GM11168 (cell line): ENCODE measurements around the gene AKAP13.

Experiments
- in situ Hi-C: fragments of 300-500 bp; cut with MboI; formaldehyde crosslinking; loops from one replicate; pipeline ENCODE4 v1.12.0; 2022; ENCODE audit warnings: low sequenced_read_pairs; ENCODE audit not compliant: unreplicated experiment

Gene AKAP13

DNA sequence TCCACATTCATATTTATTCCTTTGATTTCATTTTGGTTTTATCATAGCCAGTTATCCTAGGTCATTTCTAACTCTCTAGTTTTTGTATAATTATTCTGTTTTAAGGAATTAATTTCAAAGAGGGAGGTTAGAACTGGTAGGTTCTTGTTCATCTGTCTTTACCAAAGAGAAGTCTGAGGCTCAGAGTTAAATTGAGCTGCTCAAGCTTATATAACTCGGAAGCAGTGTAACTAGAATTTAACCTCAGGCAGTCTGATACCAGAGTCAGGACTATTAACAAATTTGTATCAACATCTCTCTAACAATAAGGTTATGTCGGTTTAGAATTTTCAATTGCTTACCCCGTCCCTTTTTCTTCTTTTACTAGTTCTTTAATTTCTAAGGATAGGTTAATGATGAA lies 84.1 kb downstream of the AKAP13 start:
- in situ Hi-C loops = no loop called here

DNA sequence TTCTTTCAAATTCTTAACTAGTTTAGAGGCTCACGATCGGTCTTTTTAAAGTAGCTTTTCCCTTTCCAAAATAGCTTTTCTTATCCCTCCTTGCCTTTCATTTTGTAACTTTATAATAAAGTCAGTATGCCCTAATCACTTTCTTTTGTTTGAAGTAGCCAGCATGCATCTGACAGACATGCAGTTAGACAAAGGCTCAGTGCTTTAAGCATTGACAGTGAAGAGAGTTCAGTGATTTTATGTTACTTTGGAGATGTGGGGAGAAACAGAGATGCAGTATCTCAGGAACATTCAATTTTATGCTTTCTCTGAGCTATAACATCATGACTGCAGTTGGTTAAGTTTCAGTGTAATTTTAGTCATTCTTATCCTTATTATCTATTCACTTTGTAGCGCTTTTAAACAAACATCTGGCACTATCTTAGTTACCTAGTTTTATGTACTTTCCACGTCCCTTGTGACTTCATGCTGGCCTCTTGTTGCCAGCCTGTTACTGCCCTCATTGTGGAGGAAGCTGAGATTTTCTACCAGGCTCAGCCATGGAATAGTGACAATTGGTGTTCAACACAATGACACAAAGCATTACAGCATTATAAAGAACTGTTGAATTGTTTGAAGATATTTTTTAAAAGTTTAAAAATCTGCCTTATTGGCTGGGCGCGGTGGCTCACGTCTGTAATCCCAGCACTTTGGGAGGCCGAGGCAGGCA lies 90.3 kb downstream of the AKAP13 start:
- in situ Hi-C loops = no loop called here

DNA sequence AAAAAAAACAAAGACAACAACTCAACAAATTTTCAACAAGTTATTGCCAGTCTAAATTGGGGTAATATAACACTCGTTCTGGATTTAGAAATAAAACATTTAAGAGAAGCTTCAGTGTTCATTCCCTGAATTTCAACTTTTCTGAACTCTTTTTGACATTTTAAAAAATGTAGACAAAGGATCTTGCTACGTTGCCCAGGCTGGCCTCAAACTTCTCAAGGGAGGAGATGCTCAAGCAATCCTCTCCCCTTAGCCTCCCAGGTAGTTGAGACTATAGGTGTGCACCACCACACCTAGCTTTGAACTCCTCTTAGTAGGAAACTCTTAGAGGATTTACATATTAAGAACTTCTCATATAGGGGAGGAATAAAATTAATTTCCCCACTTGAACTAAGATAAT lies 91.9 kb downstream of the AKAP13 start:
- in situ Hi-C loops = no loop called here

DNA sequence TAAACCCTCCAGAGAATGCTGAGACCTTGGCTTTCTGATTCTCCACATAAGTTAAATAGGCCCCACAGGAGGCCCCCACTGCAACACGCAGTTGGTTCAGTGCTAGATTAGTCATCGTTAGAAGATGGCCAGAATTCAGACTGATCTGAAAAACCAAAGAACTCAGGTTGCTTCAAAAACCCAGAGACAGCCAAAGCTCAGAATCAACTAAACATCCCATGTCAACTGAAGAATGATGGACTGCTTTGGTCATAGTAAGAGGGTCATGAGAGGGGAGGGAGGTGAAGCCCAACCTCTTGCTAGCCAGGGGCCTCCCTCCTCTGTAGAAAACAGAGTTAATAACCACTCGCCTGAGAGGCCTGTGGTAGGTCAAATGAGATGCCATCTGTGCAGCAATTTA lies 93.1 kb downstream of the AKAP13 start:
- in situ Hi-C loops = no loop called here

DNA sequence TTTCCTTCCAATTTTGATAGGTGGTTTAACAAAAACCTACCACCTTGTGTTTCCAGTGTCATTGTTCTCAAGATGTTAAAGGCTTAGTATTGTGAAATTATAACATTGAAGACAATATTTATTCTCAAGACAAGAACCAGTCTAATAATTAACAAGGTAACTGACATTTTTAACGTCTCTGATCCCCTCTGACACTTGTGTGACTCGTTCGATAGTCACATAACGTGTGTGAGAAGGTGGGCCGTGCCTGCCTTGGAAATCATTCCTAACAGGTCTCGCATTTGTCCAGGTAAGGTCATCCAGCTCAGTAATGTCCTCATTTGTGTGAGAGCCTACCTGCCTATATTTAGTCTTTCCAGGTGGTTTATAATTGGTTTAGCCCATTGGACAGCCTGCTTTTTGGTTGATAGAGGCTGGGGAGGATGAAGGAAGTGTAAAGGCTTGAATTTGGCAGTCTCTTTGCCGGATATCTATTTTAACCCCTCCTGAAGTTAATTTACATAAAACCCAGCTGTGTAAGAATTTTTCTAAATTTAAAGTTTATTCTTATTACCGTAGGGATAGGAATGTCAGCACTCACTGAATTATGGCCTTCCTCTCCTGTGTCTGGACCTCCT lies 94.4 kb downstream of the AKAP13 start:
- in situ Hi-C loops = loop anchor here (25.0 kb wide), 1 partner anchor 138 kb away; no protein-coding TSS in a partner anchor

DNA sequence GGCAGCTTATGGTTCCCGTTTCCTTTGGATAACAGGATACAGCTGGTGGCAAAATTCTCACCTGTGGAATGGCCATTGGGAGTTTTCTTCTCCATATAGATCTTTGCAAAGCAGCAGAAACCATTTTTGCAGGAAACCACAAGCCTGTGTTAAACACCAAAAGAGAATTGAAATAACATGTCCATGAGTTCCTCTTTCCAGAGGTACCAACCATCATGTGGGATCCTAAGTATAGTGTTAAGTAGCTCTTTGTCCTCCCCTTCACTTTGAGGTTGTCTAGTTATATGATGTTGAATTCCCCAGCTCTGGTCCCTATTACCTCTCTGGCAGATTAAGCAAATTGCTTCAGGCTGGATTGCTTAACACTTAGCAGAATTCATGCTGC lies 94.9 kb downstream of the AKAP13 start:
- in situ Hi-C loops = loop anchor here (25.0 kb wide), 1 partner anchor 138 kb away; no protein-coding TSS in a partner anchor

DNA sequence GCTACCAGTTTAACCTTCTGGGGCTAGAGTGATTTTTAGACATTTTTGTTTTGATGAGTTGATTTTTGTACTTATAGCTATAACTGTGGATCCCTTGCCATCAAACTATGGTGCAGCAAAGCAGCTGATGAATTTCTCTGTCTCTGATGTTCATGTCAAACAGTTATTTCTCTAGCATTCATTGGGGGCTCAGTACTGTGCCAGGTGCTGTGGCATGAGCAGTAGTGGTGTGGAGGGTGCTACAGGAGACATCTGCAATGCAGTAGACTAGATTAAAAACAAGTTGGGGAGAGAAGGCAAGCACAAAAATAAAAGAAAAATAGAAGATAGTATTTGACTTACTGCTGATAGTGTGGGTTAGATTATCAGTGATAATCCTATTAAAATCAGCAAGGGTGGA lies 95.3 kb downstream of the AKAP13 start:
- in situ Hi-C loops = loop anchor here (25.0 kb wide), 1 partner anchor 138 kb away; no protein-coding TSS in a partner anchor

DNA sequence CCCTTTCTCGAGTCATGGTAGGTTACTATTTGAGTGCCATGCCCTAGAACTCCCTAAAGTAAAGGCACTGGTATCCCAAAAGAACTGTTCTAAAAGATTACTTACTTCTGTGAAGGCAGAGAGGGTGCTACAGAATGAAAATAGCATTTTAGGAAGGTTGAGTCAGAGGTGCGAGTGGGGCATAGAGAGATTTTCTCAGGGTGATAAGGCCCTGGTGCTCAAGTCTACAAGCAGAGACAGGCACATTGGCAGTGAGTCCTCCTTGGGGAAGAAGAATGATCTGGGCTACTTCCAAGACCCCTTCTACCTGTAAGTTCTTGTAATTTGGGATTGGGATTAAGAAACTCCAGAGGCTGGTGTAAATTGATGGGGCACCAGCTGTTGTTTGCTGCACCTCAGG lies 96.7 kb downstream of the AKAP13 start:
- in situ Hi-C loops = loop anchor here (25.0 kb wide), 1 partner anchor 140 kb away; no protein-coding TSS in a partner anchor

DNA sequence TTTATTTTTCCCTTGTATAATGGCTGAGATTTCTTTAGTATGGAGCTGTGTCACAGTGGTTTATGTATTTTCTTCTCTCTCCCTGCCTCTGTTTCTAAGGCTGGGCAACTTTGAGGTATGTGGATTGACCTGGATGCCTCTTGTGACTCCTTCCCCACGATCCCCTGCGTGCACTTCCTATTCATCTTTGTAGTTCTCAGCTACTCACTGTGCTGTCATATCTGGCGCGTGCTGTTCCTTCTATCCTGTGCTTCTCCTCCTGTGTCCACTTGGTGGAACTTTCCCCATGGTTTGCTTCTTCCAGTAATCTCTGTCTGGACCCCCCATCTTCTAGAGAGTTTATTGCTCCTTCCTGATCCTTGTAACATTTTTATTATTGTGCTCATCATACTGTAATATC lies 97.3 kb downstream of the AKAP13 start:
- in situ Hi-C loops = loop anchor here (25.0 kb wide), 1 partner anchor 140 kb away; no protein-coding TSS in a partner anchor

DNA sequence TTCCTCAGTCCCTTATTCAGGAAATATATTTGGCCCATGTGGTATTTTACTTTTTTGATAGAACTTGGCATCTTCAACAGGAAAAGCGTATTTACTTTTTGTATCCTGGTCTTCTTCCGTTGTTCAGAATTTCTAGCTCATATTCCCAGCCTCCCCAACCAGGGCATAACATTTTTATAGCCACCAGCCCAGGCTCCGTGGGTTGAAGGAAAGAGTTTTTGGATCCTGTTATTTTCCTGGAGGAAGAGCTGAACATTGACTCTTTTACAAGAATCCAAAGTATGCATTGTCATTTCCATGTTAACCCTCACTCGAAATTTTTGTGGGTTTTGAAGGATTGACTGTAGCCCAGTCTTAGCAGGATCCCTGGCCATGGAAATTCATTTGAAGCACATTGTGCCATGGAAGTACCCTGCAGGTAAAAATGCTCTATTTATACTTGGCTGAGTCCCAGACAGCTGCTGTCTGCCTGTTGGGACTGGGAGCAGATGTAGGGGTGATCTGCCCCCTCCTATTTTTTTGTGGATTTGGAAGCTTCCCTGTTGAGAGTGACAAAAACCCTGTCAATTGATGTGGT lies 98.8 kb downstream of the AKAP13 start:
- in situ Hi-C loops = loop anchor here (25.0 kb wide), 1 partner anchor 142 kb away; no protein-coding TSS in a partner anchor

DNA sequence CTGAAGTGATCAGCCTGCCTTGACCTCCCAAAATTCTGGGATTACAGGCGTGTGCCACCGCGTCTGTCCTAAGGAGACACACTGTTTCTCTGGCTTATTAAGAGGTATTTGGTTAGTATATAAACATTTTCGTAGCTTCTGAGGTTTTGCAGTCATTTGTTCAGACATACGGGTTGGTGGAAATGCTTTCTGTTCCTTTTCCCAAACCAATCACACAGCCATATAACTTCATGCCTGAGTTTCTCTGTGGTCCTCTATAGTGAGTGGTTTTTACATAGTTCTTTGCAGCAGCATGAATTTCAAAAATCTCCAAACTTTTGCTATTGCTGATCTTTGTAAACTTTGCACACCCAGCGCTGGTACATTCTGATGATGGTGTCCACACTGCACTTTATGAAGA lies 100.5 kb downstream of the AKAP13 start:
- in situ Hi-C loops = loop anchor here (25.0 kb wide), 1 partner anchor 144 kb away; no protein-coding TSS in a partner anchor

DNA sequence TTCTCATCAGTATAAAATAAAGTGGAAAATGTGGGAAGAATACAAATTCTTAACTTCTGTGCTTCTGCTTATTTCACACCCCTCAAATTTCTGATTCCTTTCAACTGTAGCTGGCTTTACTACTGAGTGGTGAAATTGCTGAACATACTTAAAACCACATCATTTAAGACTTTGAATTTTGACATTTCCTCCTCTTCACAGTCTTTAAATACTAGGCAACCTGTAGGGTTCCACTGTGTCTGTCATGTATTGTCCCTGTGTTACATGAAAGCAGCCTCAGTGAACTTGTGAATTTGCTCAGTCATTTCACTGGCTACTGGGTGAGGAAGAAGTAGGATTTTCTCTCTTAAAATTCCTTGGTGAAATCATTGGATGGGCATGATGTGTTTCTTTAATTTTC lies 101.1 kb downstream of the AKAP13 start:
- in situ Hi-C loops = loop anchor here (25.0 kb wide), 1 partner anchor 144 kb away; no protein-coding TSS in a partner anchor

DNA sequence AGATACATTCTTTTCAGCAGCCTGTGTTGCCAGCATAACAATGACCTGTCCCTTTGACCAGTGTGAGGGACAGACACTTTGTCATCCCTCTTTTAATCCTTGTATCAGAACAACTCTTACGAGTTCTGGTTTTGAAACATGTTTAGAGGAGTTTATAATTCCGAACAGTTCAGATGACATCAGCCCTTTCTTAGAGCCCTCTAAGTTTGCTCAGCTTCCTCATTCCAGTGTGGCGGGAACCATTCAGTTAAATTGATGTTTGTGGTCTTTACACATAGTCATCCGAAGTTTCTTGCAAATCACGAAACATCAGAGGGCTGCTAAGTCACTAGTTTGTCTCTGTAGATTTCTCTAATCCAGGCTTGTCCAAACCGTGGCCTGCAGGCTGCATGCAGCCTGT lies 102.5 kb downstream of the AKAP13 start:
- in situ Hi-C loops = loop anchor here (25.0 kb wide), 1 partner anchor 146 kb away; no protein-coding TSS in a partner anchor

DNA sequence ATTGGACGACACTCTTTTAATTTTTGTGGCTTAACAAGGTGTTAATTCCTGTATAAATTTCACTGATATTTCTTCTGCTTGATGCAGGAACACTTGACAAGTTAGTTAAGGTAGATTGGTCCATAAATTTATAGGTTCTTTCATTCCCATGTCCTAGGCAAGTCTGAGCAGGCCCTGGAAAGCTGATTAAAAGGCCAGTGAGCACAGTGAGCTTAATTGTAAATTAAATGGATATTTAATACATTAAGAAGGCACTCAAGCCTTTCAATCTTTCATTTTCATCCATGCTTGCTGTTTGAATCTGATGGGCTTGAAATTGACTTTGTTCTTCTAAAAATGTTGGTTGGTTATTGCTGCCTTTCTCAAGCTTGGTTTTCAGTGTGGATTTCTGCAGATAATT lies 103.6 kb downstream of the AKAP13 start:
- in situ Hi-C loops = loop anchor here (25.0 kb wide), 1 partner anchor 147 kb away; no protein-coding TSS in a partner anchor

DNA sequence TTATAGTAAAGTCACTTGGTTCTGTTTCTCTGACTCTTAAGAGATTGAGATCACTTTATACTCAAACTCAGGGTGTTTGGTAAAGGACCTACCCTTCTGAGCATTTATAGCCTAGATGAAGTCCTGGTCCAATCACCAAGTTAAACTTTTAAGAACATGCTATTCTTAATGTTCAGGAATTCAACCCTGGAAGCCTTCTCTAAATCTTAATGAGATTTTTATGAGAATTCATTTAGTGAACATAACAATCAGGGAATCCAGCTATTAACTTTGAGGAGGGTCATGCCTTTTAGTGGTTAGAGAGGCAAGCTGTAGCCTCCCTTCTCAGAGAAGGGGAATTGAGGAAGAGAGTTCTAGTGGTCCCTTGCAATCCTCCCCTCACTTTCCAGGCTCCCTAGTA lies 104.5 kb downstream of the AKAP13 start:
- in situ Hi-C loops = loop anchor here (25.0 kb wide), 1 partner anchor 148 kb away; no protein-coding TSS in a partner anchor

DNA sequence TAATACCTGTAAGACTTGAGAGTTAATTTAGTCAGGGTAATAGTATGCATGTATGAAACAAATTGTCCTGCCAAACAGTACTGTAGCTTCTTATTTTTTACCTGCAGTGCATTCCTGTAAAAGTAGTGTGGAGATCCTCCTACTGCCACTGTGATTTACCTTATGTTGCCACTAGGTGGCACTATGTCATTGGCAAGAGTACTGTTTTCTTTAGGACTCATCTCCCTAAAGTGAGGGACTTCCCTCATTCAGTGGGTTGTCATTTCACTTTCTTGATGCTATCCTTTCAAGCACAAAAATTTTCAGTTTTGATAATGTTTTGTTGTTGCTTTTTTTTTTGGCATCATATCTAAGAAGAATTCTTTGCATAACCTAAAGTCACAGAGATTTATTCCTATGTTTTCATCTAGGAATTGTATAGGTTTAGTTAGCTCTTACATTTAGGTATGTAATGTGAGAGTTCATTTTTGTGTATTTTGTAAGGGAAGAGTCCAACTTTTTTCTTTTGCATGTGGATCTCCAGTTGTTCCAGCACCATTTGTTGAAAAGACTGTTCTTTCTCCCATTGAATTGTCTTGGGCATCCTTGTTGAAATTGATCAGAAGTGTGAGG lies 105.7 kb downstream of the AKAP13 start:
- in situ Hi-C loops = loop anchor here (25.0 kb wide), 1 partner anchor 149 kb away; no protein-coding TSS in a partner anchor

DNA sequence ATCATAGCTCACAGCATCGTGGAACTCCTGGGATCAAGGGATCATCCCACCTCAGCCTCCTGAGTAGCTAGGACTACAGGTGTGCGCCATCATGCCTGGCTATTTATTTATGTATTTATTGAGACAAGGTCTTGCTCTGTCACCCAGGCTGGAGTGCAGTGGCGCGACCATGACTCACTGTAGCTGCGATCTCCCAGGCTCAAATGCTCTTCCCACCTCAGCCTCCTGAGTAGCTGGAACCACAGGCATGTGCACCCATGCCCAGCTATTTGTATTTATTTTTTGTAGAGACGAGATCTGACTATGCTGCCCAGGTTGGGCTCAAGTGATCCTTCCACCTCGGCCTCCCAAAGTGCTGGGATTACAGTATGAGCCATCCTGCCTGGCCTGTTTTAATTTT lies 107.4 kb downstream of the AKAP13 start:
- in situ Hi-C loops = loop anchor here (25.0 kb wide), 1 partner anchor 150 kb away; no protein-coding TSS in a partner anchor

DNA sequence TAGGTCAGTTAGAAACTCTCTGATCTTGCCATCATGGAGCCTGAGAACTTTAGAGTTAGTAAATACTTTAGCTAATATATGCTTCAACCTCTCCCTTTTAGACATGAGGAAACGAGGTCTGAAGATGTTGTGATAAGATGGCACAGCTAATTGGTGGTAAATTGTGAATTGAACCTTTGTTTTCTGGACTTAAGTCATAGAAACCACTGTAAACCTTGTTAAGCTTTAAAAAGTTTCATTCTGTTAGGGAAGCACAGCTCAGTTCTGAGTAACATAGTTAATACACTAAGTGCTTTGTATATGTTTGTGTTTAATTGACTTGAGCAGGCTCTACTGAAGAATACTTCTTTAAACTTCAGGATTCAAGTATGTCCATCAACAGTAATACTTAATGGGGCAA lies 108.6 kb downstream of the AKAP13 start:
- in situ Hi-C loops = loop anchor here (25.0 kb wide), 1 partner anchor 152 kb away; no protein-coding TSS in a partner anchor

DNA sequence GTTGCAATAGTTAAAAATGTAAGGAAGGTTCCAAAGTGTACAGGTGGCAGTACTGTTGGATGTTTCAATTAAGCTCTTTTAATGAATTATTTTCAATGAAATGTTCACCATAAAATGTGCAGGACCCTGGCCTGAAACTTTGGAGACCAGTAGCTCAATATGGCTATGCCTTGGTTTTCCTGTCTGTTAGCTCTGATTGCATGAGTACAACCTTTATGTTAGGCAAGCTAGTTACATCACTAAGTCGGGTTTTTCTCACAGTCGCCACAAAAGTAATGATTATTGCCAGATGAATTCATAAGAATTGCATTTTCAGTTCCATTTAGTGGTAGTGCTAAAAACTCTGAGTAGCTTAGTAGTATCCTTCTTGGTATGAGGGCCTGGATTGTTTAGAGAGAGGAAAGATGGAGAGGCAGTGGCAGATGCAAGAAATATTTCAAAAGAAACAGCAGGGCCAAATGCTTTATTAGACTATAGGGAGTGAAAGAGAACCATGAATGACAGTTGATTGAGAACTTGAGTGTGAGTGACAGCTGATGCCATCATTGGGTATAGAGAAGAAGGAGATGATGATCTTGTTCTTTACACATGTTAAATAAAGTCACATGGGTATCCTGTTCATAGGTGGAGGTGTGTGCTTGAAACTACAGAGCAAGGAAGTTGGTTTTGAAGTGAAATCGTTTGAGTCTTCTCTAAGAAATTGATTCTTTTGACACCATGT lies 109.5 kb downstream of the AKAP13 start:
- in situ Hi-C loops = loop anchor here (25.0 kb wide), 1 partner anchor 153 kb away; no protein-coding TSS in a partner anchor

DNA sequence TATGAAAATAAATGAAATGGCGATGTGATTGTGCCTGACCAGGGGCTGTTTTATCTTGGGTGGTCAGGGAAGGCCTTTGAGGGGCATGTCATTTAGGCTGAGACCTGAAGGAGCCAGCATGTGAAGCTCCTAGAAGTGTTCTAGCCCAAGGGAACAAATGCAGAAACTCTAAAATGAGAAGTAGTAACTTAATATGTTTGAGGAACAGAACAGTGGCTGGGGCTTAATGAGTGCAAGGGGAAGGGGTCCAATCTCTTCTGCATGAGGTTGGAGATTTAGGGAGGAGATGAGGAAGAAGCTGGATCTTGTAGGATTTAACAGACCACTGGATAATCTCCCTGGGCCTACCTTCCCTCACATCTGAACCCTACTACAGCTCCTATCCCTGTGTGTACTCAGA lies 110.5 kb downstream of the AKAP13 start:
- in situ Hi-C loops = loop anchor here (25.0 kb wide), 1 partner anchor 154 kb away; no protein-coding TSS in a partner anchor
